Parathyroid adenoma (tissue), 2 donors: ENCODE results near the gene LSM14A.

Source experiments
- H2AFZ ChIP-seq: fragments of 300-600 bp; sonication (generic); one replicate; pipeline ENCODE4 v1.7.0; 2017; ENCODE audit warnings: antibody characterized with exemption, mild to moderate bottlenecking
- H3K27ac ChIP-seq: fragments of 300-600 bp; sonication (generic); one replicate; pipeline ENCODE4 v1.7.0; 2017
- H3K27me3 ChIP-seq: fragments of 300-600 bp; sonication (generic); one replicate; pipeline ENCODE4 v1.7.0; 2017; ENCODE audit warnings: low read length; ENCODE audit not compliant: control insufficient read depth, insufficient read depth
- H3K36me3 ChIP-seq: fragments of 300-600 bp; sonication (generic); one replicate; pipeline ENCODE4 v1.7.0; 2017; ENCODE audit warnings: low read length; ENCODE audit not compliant: control insufficient read depth, insufficient read depth
- H3K4me1 ChIP-seq: fragments of 300-600 bp; sonication (generic); one replicate; pipeline ENCODE4 v1.7.0; 2017; ENCODE audit warnings: control low read depth
- H3K4me2 ChIP-seq: fragments of 300-600 bp; sonication (generic); one replicate; pipeline ENCODE4 v1.7.0; 2017; ENCODE audit warnings: low read length
- H3K4me3 ChIP-seq: fragments of 300-600 bp; sonication (generic); one replicate; pipeline ENCODE4 v1.7.0; 2017; ENCODE audit warnings: low read depth, low read length
- H3K79me2 ChIP-seq: fragments of 300-600 bp; sonication (generic); one replicate; pipeline ENCODE4 v1.7.0; 2017; ENCODE audit warnings: control low read depth
- H3K9ac ChIP-seq: fragments of 300-600 bp; sonication (generic); one replicate; pipeline ENCODE4 v1.7.0; 2017; ENCODE audit warnings: mild to moderate bottlenecking
- H3K9me3 ChIP-seq: fragments of 300-600 bp; sonication (generic); one replicate; pipeline ENCODE4 v1.7.0; 2017; ENCODE audit warnings: low read length; ENCODE audit not compliant: control insufficient read depth
- TF ChIP-seq, protein P1 (sequence below): fragments of 300-600 bp; sonication (generic); IDR thresholded peaks from one replicate; pipeline ENCODE4 v1.7.0; 2017; ENCODE audit warnings: antibody characterized with exemption, mild to moderate bottlenecking
- donor health status: primary hyperparathyroidism.

The LSM14A gene

DNA sequence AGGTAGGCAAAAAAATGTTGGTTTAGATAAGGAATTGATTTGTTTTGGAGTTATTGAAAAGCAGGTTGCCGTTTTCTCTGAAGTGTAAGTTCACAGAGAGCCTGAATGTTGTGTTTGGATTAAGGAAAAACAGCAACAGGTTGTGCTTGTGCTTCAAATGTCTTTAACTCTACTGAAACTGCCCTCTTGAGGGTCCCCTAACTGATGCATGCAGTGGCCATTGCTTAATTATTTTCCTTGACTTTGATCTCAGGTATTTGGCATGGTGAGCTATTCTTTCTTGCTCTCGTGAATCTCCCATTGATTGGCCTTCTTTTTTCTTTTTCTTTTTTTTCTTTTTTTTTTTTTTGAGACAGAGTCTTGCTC lies 85.2 kb downstream of the LSM14A start:
- no peak overlapping the region for H3K9ac ChIP-seq
- peaks cover 45% of the 10 kb centered on the region for H3K79me2 ChIP-seq
- TF ChIP-seq, protein P1, sequence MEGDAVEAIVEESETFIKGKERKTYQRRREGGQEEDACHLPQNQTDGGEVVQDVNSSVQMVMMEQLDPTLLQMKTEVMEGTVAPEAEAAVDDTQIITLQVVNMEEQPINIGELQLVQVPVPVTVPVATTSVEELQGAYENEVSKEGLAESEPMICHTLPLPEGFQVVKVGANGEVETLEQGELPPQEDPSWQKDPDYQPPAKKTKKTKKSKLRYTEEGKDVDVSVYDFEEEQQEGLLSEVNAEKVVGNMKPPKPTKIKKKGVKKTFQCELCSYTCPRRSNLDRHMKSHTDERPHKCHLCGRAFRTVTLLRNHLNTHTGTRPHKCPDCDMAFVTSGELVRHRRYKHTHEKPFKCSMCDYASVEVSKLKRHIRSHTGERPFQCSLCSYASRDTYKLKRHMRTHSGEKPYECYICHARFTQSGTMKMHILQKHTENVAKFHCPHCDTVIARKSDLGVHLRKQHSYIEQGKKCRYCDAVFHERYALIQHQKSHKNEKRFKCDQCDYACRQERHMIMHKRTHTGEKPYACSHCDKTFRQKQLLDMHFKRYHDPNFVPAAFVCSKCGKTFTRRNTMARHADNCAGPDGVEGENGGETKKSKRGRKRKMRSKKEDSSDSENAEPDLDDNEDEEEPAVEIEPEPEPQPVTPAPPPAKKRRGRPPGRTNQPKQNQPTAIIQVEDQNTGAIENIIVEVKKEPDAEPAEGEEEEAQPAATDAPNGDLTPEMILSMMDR, result no peak
- no peak overlapping the region for H2AFZ ChIP-seq
- peak overlapping the region; percentile 85 for H3K4me2 ChIP-seq
- H3K27me3 ChIP-seq, result no peaks in the 10 kb centered on the region
- H3K36me3 ChIP-seq, result no peaks in the 10 kb centered on the region
- H3K27ac ChIP-seq, result peak overlapping the region; percentile 88
- peak overlapping the region; percentile 72 for H3K4me3 ChIP-seq
- H3K4me1 ChIP-seq, result peaks cover 9% of the 10 kb centered on the region
- H3K9me3 ChIP-seq, result no peaks in the 10 kb centered on the region

DNA sequence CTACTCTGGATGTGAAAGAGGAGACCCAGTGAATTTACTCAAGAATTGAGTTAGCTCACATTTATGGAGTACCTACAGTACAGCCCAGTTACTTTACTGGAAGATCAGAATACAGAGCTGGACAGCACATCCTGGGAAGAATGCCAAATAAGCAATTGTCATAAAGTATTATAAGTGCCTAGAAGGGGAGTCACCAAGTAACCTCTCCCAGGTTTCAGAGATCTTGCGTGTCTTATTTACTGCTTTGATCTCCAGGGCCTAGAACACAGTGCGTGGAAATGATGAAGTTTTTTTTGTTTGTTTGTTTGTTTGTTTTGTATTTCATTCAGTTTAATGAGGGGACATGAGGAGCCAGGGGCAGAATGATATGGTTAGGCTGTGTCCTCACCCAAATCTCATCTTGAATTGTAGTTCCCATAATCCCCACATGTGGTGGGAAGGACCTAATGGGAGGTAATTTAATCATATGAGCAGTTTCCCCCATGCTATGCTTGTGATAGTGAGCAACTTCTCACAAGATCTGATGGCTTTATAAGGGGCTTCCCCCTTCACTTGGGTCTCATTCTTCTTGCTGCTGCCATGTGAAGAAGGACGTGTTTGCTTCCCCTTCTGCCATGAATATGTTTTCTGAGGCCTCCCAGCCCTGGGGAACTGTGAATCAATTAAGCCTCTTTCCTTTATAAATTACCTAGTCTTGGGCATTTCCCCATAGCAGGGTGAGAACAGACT lies 87.2 kb downstream of the LSM14A start:
- peaks cover 54% of the 10 kb centered on the region for H3K79me2 ChIP-seq
- H3K9ac ChIP-seq, result no peak overlapping the region
- H3K27ac ChIP-seq, result peak overlapping the region; percentile 3
- no peak overlapping the region for H3K4me3 ChIP-seq
- no peaks in the 10 kb centered on the region for H3K36me3 ChIP-seq
- H3K4me1 ChIP-seq, result peaks cover 9% of the 10 kb centered on the region
- no peak overlapping the region for H2AFZ ChIP-seq
- H3K4me2 ChIP-seq, result no peak overlapping the region
- no peaks in the 10 kb centered on the region for H3K27me3 ChIP-seq
- TF ChIP-seq, protein P1, result no peak
- no peaks in the 10 kb centered on the region for H3K9me3 ChIP-seq

DNA sequence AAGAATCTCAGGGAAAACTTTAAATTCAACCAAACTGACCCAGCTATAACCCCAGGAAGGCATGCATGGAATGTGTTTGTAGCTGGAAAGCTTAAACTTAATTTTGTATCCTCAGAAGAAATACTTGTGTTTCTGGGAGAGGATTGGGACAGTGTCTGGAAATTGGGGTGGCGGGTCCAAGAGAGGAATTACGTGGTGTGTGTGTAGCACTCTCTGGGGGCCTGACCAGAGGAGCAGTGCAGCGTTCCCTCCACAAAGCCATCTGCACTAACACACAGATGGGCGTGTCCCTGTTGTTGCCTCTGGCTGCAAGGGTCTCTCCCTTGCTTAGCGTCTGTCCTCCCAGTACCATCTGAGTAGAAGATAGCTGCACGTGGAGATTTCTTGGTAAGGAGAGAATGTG lies 88.5 kb downstream of the LSM14A start:
- TF ChIP-seq, protein P1, result no peak
- Histone ChIP-seq H3K9ac (no peak overlapping the region), H3K27ac (no peak overlapping the region)

DNA sequence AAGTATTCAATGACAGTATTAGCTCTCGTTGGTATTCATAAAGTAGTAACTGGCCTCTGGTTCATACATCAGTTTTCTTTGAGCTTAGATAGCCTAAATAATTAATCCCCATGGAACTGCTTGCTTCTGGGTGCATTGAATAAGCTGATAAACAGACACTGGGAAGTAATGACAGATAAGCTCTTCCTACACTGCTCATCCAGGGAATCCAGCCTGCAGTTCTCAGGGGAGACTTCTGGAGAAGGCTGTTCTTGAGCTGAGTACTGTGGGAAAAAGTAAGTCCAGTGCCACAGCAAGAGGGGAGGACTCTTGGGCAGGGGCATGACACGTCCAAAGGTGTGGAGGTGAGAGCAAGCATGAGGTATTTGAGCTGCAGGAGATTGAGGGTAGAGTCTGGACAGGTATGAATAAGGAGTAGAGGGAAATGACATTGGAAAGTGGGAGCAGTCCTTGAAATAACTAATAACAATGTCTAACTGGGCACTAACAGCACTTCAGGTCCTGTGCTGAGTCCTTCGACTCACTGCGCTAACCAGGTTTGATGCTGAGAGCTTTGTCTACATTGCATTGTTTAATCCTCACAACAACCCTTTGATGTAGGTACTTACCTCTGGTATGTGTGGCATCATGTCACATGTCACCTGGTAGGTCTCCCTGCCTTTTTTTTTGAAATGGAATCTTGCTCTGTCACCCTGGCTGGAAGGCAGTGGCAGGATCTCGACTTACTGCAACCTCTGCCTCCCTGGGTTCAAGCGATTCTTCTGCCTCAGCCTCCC lies 89.2 kb downstream of the LSM14A start:
- no peaks in the 10 kb centered on the region for H3K27me3 ChIP-seq
- TF ChIP-seq, protein P1, result no peak
- H3K9me3 ChIP-seq, result no peaks in the 10 kb centered on the region
- H3K4me1 ChIP-seq, result peaks cover 6% of the 10 kb centered on the region
- H3K36me3 ChIP-seq, result no peaks in the 10 kb centered on the region
- H3K27ac ChIP-seq, result no peak overlapping the region
- H3K9ac ChIP-seq, result no peak overlapping the region
- H2AFZ ChIP-seq, result no peak overlapping the region
- H3K79me2 ChIP-seq, result peaks cover 62% of the 10 kb centered on the region
- H3K4me2 ChIP-seq, result no peak overlapping the region
- H3K4me3 ChIP-seq, result no peak overlapping the region

More for the DNA sequence above, 88.5 kb downstream of the LSM14A start:
- Histone ChIP-seq H3K27me3 (no peaks in the 10 kb centered on the region), H3K79me2 (peaks cover 62% of the 10 kb centered on the region), H3K4me1 (peaks cover 9% of the 10 kb centered on the region), H3K4me2 (no peak overlapping the region), H3K9me3 (no peaks in the 10 kb centered on the region), H3K4me3 (no peak overlapping the region), H2AFZ (no peak overlapping the region), H3K36me3 (no peaks in the 10 kb centered on the region)
